CD4-positive, alpha-beta T cell treated with Interleukin-12 subunit alpha and Interleukin-12 subunit beta, for 1 hour (primary cell): ENCODE measurements around the gene MICU1.
"Not testable (repeated sequence)": the region's sequence is repeated elsewhere in the genome, so short reads cannot be mapped to it uniquely, and the experiment has no call there.

Experiments used
- DNase-seq: peaks from one replicate; pipeline ENCODE4 v3.0.0-alpha.2; 2020

Gene MICU1

GRCh38 chr10:72379062-72379461 lies 246.8 kb downstream of the MICU1 start:
- no peak for DNase-seq

GRCh38 chr10:72375585-72375984 lies 250.3 kb downstream of the MICU1 start:
- DNase-seq: no peak

GRCh38 chr10:72375173-72375572 lies 250.7 kb downstream of the MICU1 start:
- no peak for DNase-seq

- peak; percentile 69 for DNase-seq
Measured at GRCh38 chr10:72370201-72370722, 255.6 kb downstream of the MICU1 start.

- no peak for DNase-seq
Measured at GRCh38 chr10:72367301-72367960, 258.4 kb downstream of the MICU1 start.

GRCh38 chr10:72365106-72365895 lies 260.6 kb downstream of the MICU1 start:
- DNase-seq: no peak

- DNase-seq: peak; percentile 88
Measured at GRCh38 chr10:72364239-72364777, 261.6 kb downstream of the MICU1 start.

- DNase-seq: no peak
Measured at GRCh38 chr10:72356987-72357386, 268.9 kb downstream of the MICU1 start.

GRCh38 chr10:72356115-72356514 lies 269.8 kb downstream of the MICU1 start:
- no peak for DNase-seq

GRCh38 chr10:72355214-72355555 lies 270.7 kb downstream of the MICU1 start:
- DNase-seq: no peak

- peak; percentile 92 for DNase-seq
Measured at GRCh38 chr10:72354356-72355213, 271.3 kb downstream of the MICU1 start, which contains the start of gene DNAJB12. Gene DNAJB12, minus strand, starts transcription at chr10:72354919. Its CDS starts 22 bp downstream, at chr10:72354897.

- no peak for DNase-seq
Measured at GRCh38 chr10:72353965-72354355, 271.9 kb downstream of the MICU1 start.

GRCh38 chr10:72353028-72353964 lies 272.6 kb downstream of the MICU1 start:
- DNase-seq: no peak

- DNase-seq: no peak
Measured at GRCh38 chr10:72351479-72351878, 274.4 kb downstream of the MICU1 start.

GRCh38 chr10:72349438-72349837 lies 276.4 kb downstream of the MICU1 start:
- no peak for DNase-seq

GRCh38 chr10:72348282-72348681 lies 277.6 kb downstream of the MICU1 start:
- no peak for DNase-seq

- not testable (repeated sequence) for DNase-seq
Measured at GRCh38 chr10:72346117-72346516, 279.8 kb downstream of the MICU1 start.

GRCh38 chr10:72344932-72345331 lies 280.9 kb downstream of the MICU1 start:
- DNase-seq: no peak

GRCh38 chr10:72342911-72343310 lies 283.0 kb downstream of the MICU1 start:
- DNase-seq: no peak

GRCh38 chr10:72340510-72341261 lies 285.2 kb downstream of the MICU1 start:
- DNase-seq: peak; percentile 82

- DNase-seq: no peak
Measured at GRCh38 chr10:72338180-72338579, 287.7 kb downstream of the MICU1 start.
